ENCODE results near the gene TAS2R60. TPM values are rescaled to one million over a fixed set of nuclear protein-coding genes. Genes with fewer than 3 reads are reported as not detected.

TAS2R60 gene
- total RNA-seq (2021) = 0.21 to 0.39 TPM (median 0.24 TPM) in 3 replicates
- Bru-seq, nascent RNA = percentile 45 among the genes with signal in this experiment
- long read RNA-seq, experiment 1 = 0 reads
- long read RNA-seq, experiment 2 = 0 reads
- long read RNA-seq, experiment 3 = 0 reads

GRCh38 chr7:143443153-143443552 lies at the start of gene TAS2R60:
TAS2R60 (plus strand) TSS chr7:143443453; CDS start chr7:143443453, 0 bp downstream.
- TF ChIP-seq IRF1 (CRISPR knock-in tag; IDR thresholded peaks at IDR 0.05) (no peak), JUN (CRISPR knock-in tag; IDR thresholded peaks at IDR 0.05) (no peak), MXD4 (CRISPR knock-in tag; IDR thresholded peaks at IDR 0.05; ENCODE audit: borderline replicate concordance) (no peak)
- H3K4me1 Mint-ChIP-seq = no peaks in the 10 kb centered on the region
- ChIA-PET POLR2A (no interaction called here), CTCF (no interaction called here)
- H3K27me3 Mint-ChIP-seq (ENCODE audit: low read depth) = no peaks in the 10 kb centered on the region; the same call in 1 of the 2 replicates
- peaks cover 3% of the 10 kb centered on the region; the same call in 1 of the 2 replicates for H3K9me3 Mint-ChIP-seq
- no peak within 1 kb of the TSS for H3K27ac Mint-ChIP-seq
- DNase-seq (ENCODE audit: low spot score) (no peak), ATAC-seq (no peak)
- H3K36me3 Mint-ChIP-seq = no peaks in the 10 kb centered on the region; the same call in 1 of the 2 replicates
- no peak within 1 kb of the TSS for H3K4me3 Mint-ChIP-seq

- Mint-ChIP-seq H3K36me3 (peaks cover 89% of the 10 kb centered on the region), H3K9me3 (no peaks in the 10 kb centered on the region), H3K27me3 (ENCODE audit: low read depth) (no peaks in the 10 kb centered on the region), H3K27ac (no peak overlapping the region), H3K4me1 (peaks cover 6% of the 10 kb centered on the region), H3K4me3 (no peak overlapping the region)
- POLR2A ChIA-PET = interaction anchor here (7.2 kb wide), 1 partner anchor 13 kb away, joined by 62 read pairs; the partner anchor contains the start of gene EPHA1
- TF ChIP-seq OVOL2 (CRISPR knock-in tag; IDR thresholded peaks at IDR 0.05; ENCODE audit: borderline replicate concordance) = no peak
- no peak for TF ChIP-seq NR2C2 (CRISPR knock-in tag; IDR thresholded peaks at IDR 0.05)
- TF ChIP-seq ZSCAN18 (CRISPR knock-in tag; IDR thresholded peaks at IDR 0.05) = no peak
- no peak for TF ChIP-seq HMGA2 (CRISPR knock-in tag; IDR thresholded peaks at IDR 0.05)
- no peak for TF ChIP-seq FOXP1 (CRISPR knock-in tag; IDR thresholded peaks at IDR 0.05; ENCODE audit: borderline replicate concordance)
- no peak for TF ChIP-seq ATF3 (CRISPR knock-in tag; conservative IDR thresholded peaks at IDR 0.05)
- TF ChIP-seq CREM (CRISPR knock-in tag; IDR thresholded peaks at IDR 0.05) = no peak
- TF ChIP-seq SMAD3 (CRISPR knock-in tag; IDR thresholded peaks at IDR 0.05; ENCODE audit: borderline replicate concordance) = no peak
- TF ChIP-seq GRHL2 (CRISPR knock-in tag; IDR thresholded peaks at IDR 0.05; ENCODE audit: insufficient replicate concordance, severe bottlenecking) = no peak
- no peak for TF ChIP-seq FOXK1 (CRISPR knock-in tag; IDR thresholded peaks at IDR 0.05)
- no peak for TF ChIP-seq AFF4 (CRISPR knock-in tag; IDR thresholded peaks at IDR 0.05; ENCODE audit: borderline replicate concordance)
- no peak for TF ChIP-seq CDX4 (CRISPR knock-in tag; IDR thresholded peaks at IDR 0.05; ENCODE audit: borderline replicate concordance)
- TF ChIP-seq ZNF219 (CRISPR knock-in tag; IDR thresholded peaks at IDR 0.05; ENCODE audit: borderline replicate concordance) = no peak
- no peak for TF ChIP-seq E2F5 (CRISPR knock-in tag; IDR thresholded peaks at IDR 0.05)
- CTCF ChIA-PET = no interaction called here
- no peak for DNase-seq (ENCODE audit: low spot score)
- no peak for ATAC-seq
Observed at GRCh38 chr7:143394068-143394467, 49.2 kb upstream of the TAS2R60 start.

All from WTC11 (cell line).